WTC11 (cell line): Measurements from ENCODE around the gene TMEM181. TPM values are rescaled to one million over a fixed set of nuclear protein-coding genes. Genes with fewer than 3 reads are reported as not detected.

Source experiments
- AFF4 ChIP-seq: sonication (generic); formaldehyde crosslinking; IDR thresholded peaks from 2 replicates; pipeline ENCODE4 v1.8.1; 2023; ENCODE audit warnings: mild to moderate bottlenecking, missing genetic modification reagents, borderline replicate concordance
- ATF1 ChIP-seq: sonication (generic); formaldehyde crosslinking; IDR thresholded peaks from 2 replicates; pipeline ENCODE4 v1.8.1; 2023; ENCODE audit warnings: mild to moderate bottlenecking, moderate library complexity, missing genetic modification reagents
- ATF2 ChIP-seq: sonication (generic); formaldehyde crosslinking; IDR thresholded peaks from 2 replicates; pipeline ENCODE4 v1.8.1; 2022; ENCODE audit warnings: low read depth, missing genetic modification reagents, borderline replicate concordance
- CTCF ChIP-seq: fragments of 200-600 bp; IDR thresholded peaks from 2 replicates; pipeline ENCODE4 v1.8.0; 2022; ENCODE audit warnings: antibody characterized with exemption
- FOXJ3 ChIP-seq: sonication (generic); formaldehyde crosslinking; IDR thresholded peaks from 2 replicates; pipeline ENCODE4 v1.9.0; 2021; ENCODE audit warnings: missing genetic modification reagents, mild to moderate bottlenecking, borderline replicate concordance
- GTF2I ChIP-seq: fragments of 250-450 bp; sonication (Bioruptor Pico); conservative IDR thresholded peaks from 2 replicates; pipeline ENCODE4 v1.4.0; 2021; ENCODE audit warnings: mild to moderate bottlenecking
- MXD4 ChIP-seq: fragments of 250-450 bp; sonication (Bioruptor Pico); IDR thresholded peaks from 2 replicates; pipeline ENCODE4 v1.8.0; 2021; ENCODE audit warnings: mild to moderate bottlenecking, moderate library complexity, borderline replicate concordance
- NR3C1 ChIP-seq: sonication (generic); formaldehyde crosslinking; conservative IDR thresholded peaks from 2 replicates; pipeline ENCODE4 v1.8.1; 2023; ENCODE audit warnings: low read depth, mild to moderate bottlenecking, missing genetic modification reagents
- PRRX2 ChIP-seq: fragments of 250-450 bp; sonication (Bioruptor Pico); IDR thresholded peaks from 2 replicates; pipeline ENCODE4 v1.8.0; 2021; ENCODE audit warnings: mild to moderate bottlenecking
- SMAD4 ChIP-seq: sonication (generic); formaldehyde crosslinking; IDR thresholded peaks from 2 replicates; pipeline ENCODE4 v1.8.0; 2022; ENCODE audit warnings: mild to moderate bottlenecking, missing genetic modification reagents
- TP53 ChIP-seq: sonication (generic); formaldehyde crosslinking; IDR thresholded peaks from 2 replicates; pipeline ENCODE4 v1.8.1; 2023; ENCODE audit warnings: mild to moderate bottlenecking, missing genetic modification reagents
- USF1 ChIP-seq: sonication (generic); formaldehyde crosslinking; IDR thresholded peaks from 2 replicates; pipeline ENCODE4 v1.8.0; 2022; ENCODE audit warnings: mild to moderate bottlenecking, missing genetic modification reagents
- ZNF121 ChIP-seq: sonication (generic); formaldehyde crosslinking; IDR thresholded peaks from 2 replicates; pipeline ENCODE4 v1.8.0; 2023; ENCODE audit warnings: missing genetic modification reagents
- ZNF317 ChIP-seq: sonication (generic); formaldehyde crosslinking; IDR thresholded peaks from 2 replicates; pipeline ENCODE4 v1.8.1; 2023; ENCODE audit warnings: low read depth, mild to moderate bottlenecking, moderate library complexity, missing genetic modification reagents, borderline replicate concordance
- total RNA-seq: library from RNA; stranded (reverse); gene quantifications from 3 replicates; pipeline ENCODE4 v1.2.3, GENCODE V29; 2021
- TF ChIP-seq, protein P1 (sequence below): sonication (generic); formaldehyde crosslinking; IDR thresholded peaks from 2 replicates; pipeline ENCODE4 v1.8.1; 2023; ENCODE audit warnings: mild to moderate bottlenecking, moderate library complexity, missing genetic modification reagents
- TF ChIP-seq, protein P2 (sequence below): fragments of 250-450 bp; sonication (Bioruptor Pico); IDR thresholded peaks from 2 replicates; pipeline ENCODE4 v1.9.0; 2021; ENCODE audit warnings: mild to moderate bottlenecking, borderline replicate concordance
- TF ChIP-seq, protein P3 (sequence below): sonication (generic); formaldehyde crosslinking; conservative IDR thresholded peaks from 2 replicates; pipeline ENCODE4 v1.8.1; 2022; ENCODE audit warnings: mild to moderate bottlenecking, missing genetic modification reagents
- TF ChIP-seq, protein P4 (sequence below): sonication (generic); formaldehyde crosslinking; IDR thresholded peaks from 2 replicates; pipeline ENCODE4 v1.8.0; 2022; ENCODE audit warnings: mild to moderate bottlenecking, missing genetic modification reagents
- TF ChIP-seq, protein P5 (sequence below): sonication (generic); formaldehyde crosslinking; IDR thresholded peaks from 2 replicates; pipeline ENCODE4 v1.8.1; 2023; ENCODE audit warnings: mild to moderate bottlenecking, missing genetic modification reagents, moderate library complexity

The TMEM181 gene
- total RNA-seq, 1 experiment from 2014 or later, result 18.8 TPM

DNA sequence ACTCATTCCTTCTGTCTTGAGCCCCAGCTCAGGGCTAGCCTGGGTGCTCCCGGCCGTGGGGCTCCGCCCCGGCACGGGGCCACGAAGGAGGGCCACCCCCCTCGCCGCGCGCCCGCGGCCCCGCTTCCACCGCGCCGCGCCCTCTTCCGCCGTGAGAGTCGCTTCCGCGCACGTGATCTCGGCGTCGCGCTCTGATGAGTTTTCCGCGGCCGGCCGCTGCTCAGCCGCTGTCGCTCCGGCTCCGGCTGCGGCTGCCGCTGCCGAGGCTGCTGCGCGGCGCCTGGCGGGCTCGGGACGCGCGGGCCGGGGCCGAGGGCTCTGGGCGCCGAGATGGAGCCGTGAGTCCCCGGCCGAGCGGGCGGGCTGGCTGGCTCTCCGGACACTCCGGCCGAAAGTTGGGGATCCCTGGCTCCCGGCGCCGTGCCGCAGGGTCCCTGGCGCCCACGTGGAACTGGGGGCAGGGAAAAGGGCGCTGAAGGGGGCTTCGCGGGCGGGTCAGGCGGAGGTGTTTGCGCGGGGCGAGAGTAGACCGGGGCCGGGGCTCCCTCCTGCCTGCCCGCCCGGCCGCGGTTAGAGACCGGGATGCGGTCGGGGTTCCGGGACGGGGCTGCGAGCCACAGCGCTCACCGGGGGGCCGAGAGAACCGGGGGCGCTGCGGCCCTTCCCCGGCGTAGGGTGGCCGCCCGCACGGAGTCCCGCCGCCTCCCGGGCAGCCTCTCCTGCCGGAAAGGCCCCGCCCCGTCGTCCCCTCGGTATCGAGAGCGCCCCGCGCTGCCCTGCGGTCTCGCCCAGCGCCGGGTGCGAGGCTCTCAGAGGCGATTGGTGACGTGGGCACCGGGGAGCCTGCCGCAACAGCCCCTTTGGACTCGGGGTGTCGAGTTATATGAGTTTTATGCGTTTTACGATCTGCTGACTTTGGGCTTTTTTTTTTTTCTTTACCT, at the start of gene TMEM181 (continued):
- TF ChIP-seq, protein P1, sequence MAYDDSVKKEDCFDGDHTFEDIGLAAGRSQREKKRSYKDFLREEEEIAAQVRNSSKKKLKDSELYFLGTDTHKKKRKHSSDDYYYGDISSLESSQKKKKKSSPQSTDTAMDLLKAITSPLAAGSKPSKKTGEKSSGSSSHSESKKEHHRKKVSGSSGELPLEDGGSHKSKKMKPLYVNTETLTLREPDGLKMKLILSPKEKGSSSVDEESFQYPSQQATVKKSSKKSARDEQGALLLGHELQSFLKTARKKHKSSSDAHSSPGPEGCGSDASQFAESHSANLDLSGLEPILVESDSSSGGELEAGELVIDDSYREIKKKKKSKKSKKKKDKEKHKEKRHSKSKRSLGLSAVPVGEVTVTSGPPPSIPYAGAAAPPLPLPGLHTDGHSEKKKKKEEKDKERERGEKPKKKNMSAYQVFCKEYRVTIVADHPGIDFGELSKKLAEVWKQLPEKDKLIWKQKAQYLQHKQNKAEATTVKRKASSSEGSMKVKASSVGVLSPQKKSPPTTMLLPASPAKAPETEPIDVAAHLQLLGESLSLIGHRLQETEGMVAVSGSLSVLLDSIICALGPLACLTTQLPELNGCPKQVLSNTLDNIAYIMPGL, result 0 out of 2 replicates have a peak, but pooled peaks have one; percentile 45
- TF ChIP-seq, protein P2, sequence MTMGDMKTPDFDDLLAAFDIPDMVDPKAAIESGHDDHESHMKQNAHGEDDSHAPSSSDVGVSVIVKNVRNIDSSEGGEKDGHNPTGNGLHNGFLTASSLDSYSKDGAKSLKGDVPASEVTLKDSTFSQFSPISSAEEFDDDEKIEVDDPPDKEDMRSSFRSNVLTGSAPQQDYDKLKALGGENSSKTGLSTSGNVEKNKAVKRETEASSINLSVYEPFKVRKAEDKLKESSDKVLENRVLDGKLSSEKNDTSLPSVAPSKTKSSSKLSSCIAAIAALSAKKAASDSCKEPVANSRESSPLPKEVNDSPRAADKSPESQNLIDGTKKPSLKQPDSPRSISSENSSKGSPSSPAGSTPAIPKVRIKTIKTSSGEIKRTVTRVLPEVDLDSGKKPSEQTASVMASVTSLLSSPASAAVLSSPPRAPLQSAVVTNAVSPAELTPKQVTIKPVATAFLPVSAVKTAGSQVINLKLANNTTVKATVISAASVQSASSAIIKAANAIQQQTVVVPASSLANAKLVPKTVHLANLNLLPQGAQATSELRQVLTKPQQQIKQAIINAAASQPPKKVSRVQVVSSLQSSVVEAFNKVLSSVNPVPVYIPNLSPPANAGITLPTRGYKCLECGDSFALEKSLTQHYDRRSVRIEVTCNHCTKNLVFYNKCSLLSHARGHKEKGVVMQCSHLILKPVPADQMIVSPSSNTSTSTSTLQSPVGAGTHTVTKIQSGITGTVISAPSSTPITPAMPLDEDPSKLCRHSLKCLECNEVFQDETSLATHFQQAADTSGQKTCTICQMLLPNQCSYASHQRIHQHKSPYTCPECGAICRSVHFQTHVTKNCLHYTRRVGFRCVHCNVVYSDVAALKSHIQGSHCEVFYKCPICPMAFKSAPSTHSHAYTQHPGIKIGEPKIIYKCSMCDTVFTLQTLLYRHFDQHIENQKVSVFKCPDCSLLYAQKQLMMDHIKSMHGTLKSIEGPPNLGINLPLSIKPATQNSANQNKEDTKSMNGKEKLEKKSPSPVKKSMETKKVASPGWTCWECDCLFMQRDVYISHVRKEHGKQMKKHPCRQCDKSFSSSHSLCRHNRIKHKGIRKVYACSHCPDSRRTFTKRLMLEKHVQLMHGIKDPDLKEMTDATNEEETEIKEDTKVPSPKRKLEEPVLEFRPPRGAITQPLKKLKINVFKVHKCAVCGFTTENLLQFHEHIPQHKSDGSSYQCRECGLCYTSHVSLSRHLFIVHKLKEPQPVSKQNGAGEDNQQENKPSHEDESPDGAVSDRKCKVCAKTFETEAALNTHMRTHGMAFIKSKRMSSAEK (CRISPR knock-in tag), result no peak
- TF ChIP-seq, protein P3, sequence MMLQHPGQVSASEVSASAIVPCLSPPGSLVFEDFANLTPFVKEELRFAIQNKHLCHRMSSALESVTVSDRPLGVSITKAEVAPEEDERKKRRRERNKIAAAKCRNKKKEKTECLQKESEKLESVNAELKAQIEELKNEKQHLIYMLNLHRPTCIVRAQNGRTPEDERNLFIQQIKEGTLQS (CRISPR knock-in tag), result no peak
- TF ChIP-seq ATF2 (CRISPR knock-in tag), result no peak
- peak; percentile 94 for TF ChIP-seq USF1 (CRISPR knock-in tag)
- no peak for TF ChIP-seq SMAD4 (CRISPR knock-in tag)
- TF ChIP-seq, protein P4, sequence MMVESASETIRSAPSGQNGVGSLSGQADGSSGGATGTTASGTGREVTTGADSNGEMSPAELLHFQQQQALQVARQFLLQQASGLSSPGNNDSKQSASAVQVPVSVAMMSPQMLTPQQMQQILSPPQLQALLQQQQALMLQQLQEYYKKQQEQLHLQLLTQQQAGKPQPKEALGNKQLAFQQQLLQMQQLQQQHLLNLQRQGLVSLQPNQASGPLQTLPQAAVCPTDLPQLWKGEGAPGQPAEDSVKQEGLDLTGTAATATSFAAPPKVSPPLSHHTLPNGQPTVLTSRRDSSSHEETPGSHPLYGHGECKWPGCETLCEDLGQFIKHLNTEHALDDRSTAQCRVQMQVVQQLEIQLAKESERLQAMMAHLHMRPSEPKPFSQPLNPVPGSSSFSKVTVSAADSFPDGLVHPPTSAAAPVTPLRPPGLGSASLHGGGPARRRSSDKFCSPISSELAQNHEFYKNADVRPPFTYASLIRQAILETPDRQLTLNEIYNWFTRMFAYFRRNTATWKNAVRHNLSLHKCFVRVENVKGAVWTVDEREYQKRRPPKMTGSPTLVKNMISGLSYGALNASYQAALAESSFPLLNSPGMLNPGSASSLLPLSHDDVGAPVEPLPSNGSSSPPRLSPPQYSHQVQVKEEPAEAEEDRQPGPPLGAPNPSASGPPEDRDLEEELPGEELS (CRISPR knock-in tag), result no peak
- TF ChIP-seq NR3C1 (CRISPR knock-in tag), result no peak
- TF ChIP-seq ZNF317 (CRISPR knock-in tag), result no peak
- TF ChIP-seq GTF2I (CRISPR knock-in tag), result no peak
- TF ChIP-seq, protein P5, sequence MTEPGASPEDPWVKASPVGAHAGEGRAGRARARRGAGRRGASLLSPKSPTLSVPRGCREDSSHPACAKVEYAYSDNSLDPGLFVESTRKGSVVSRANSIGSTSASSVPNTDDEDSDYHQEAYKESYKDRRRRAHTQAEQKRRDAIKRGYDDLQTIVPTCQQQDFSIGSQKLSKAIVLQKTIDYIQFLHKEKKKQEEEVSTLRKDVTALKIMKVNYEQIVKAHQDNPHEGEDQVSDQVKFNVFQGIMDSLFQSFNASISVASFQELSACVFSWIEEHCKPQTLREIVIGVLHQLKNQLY (CRISPR knock-in tag), result peak; percentile 59; the same call in 1 of the 2 replicates
- no peak for TF ChIP-seq MXD4 (CRISPR knock-in tag)
- peak; percentile 44; the same call in 1 of the 2 replicates for TF ChIP-seq ATF1 (CRISPR knock-in tag)
- TF ChIP-seq TP53 (CRISPR knock-in tag), result peak; percentile 36; the same call in 1 of the 2 replicates
- TF ChIP-seq ZNF121 (CRISPR knock-in tag), result no peak
- no peak for TF ChIP-seq AFF4 (CRISPR knock-in tag)
- no peak for TF ChIP-seq CTCF
- no peak for TF ChIP-seq FOXJ3
- TF ChIP-seq PRRX2 (CRISPR knock-in tag), result no peak
